Subcutaneous abdominal adipose tissue (tissue), 5 donors: ENCODE results near the gene ALK.

Experiments
- H3K27ac ChIP-seq: one replicate; pipeline ENCODE4 v1.7.0; 2013; ENCODE audit warnings: low read depth, mild to moderate bottlenecking, inconsistent platforms, low read length, moderate library complexity
- H3K27me3 ChIP-seq, 5 donors: one replicate each; pipeline ENCODE4 v1.7.0; 2013; ENCODE audit warnings: low read length in 5 of 5, inconsistent platforms in 1 of 5; ENCODE audit not compliant: control insufficient read depth in 5 of 5, insufficient read depth in 4 of 5
- H3K36me3 ChIP-seq, 5 donors: one replicate each; pipeline ENCODE4 v1.7.0; 2013; ENCODE audit warnings: low read length in 5 of 5; ENCODE audit not compliant: control insufficient read depth in 5 of 5, insufficient read depth in 5 of 5
- H3K4me1 ChIP-seq, 5 donors: one replicate each; pipeline ENCODE4 v1.7.0; 2013; ENCODE audit warnings: low read length in 5 of 5, mild to moderate bottlenecking in 3 of 5, moderate library complexity in 1 of 5; ENCODE audit not compliant: control insufficient read depth in 5 of 5, insufficient read depth in 5 of 5
- H3K4me3 ChIP-seq, 5 donors: one replicate each; pipeline ENCODE4 v1.7.0; 2013; ENCODE audit warnings: low read length in 5 of 5, low read depth in 1 of 5
- H3K9ac ChIP-seq, 5 donors: one replicate each; pipeline ENCODE4 v1.7.0; 2013; ENCODE audit warnings: low read length in 5 of 5, mild to moderate bottlenecking in 4 of 5, moderate library complexity in 3 of 5
- H3K9me3 ChIP-seq, 5 donors: one replicate each; pipeline ENCODE4 v1.7.0; 2013; ENCODE audit warnings: low read length in 5 of 5; ENCODE audit not compliant: control insufficient read depth in 5 of 5
- donor health status: healthy.
- donor health status: healthy.
- donor health status: healthy.
- donor health status: healthy.
- donor health status: healthy.

The ALK gene

GRCh38 chr2:29807082-29807481, 114.3 kb downstream of the ALK start:
- Histone ChIP-seq H3K36me3 (no peaks in the 10 kb centered on the region), H3K9me3 (peaks cover 0 to 5% (median 0%) of the 10 kb centered on the region in 5 donors), H3K4me3 (no peak overlapping the region), H3K27ac (no peak overlapping the region), H3K9ac (no peak overlapping the region), H3K27me3 (peaks cover 0 to 9% (median 3%) of the 10 kb centered on the region in 5 donors), H3K4me1 (no peaks in the 10 kb centered on the region)

- peaks cover 0 to 9% (median 0%) of the 10 kb centered on the region in 5 donors for H3K27me3 ChIP-seq
- no peaks in the 10 kb centered on the region for H3K36me3 ChIP-seq
- no peak overlapping the region for H3K4me3 ChIP-seq
- no peak overlapping the region for H3K9ac ChIP-seq
- H3K4me1 ChIP-seq: no peaks in the 10 kb centered on the region
- peaks cover 0 to 5% (median 0%) of the 10 kb centered on the region in 5 donors for H3K9me3 ChIP-seq
- H3K27ac ChIP-seq: no peak overlapping the region
Observed at GRCh38 chr2:29806461-29806860, 114.9 kb downstream of the ALK start.

DNA sequence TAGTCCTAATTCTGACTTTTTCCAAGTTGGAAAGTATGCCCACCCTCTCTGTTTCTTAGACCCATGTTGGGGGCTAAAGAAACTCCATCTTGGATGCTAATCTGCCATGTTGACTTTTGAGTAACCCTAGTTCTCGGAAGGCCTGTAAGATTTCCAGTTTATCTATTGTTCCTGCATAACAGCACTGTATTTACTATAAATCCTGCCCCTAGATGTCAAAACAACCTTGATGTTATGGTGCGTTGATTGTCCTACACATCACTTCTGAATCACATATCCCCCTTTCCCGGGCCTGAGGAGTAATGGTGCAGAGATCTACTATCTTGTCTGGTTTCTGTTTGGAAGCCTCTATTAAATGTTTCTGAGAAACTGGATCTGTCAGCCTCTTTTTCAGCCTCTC, 116.7 kb downstream of the ALK start:
- peaks cover 0 to 5% (median 0%) of the 10 kb centered on the region in 5 donors for H3K9me3 ChIP-seq
- H3K27ac ChIP-seq: no peak overlapping the region
- H3K4me1 ChIP-seq: no peaks in the 10 kb centered on the region
- H3K4me3 ChIP-seq: no peak overlapping the region
- no peaks in the 10 kb centered on the region for H3K36me3 ChIP-seq
- peaks cover 0 to 4% (median 0%) of the 10 kb centered on the region in 5 donors for H3K27me3 ChIP-seq
- no peak overlapping the region for H3K9ac ChIP-seq

DNA sequence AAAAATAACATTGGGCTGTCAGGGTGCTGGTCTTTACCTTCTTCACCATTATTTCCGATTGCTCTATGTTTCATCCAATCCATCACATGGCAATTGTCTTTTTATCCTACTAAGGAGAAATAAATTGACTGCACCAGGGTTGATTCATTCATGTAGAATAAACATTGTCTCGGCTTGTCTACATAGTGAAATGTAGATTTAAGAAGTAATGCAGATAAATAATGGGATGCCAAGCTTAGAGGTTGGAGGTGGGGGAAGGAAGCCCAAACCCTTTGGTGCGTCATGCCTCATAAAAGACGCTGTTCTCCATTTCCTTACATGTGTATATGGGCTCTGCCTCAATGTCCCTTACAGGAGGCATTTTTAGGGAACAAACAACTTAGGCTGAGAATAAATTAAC, 117.8 kb downstream of the ALK start:
- Histone ChIP-seq H3K9ac (no peak overlapping the region), H3K4me3 (no peak overlapping the region), H3K36me3 (no peaks in the 10 kb centered on the region), H3K4me1 (no peaks in the 10 kb centered on the region), H3K27me3 (peaks cover 0 to 4% (median 0%) of the 10 kb centered on the region in 5 donors), H3K9me3 (peaks cover 0 to 5% (median 0%) of the 10 kb centered on the region in 5 donors), H3K27ac (no peak overlapping the region)

GRCh38 chr2:29802986-29803385, 118.4 kb downstream of the ALK start:
- Histone ChIP-seq H3K9me3 (peaks cover 0 to 5% (median 0%) of the 10 kb centered on the region in 5 donors), H3K27ac (no peak overlapping the region), H3K36me3 (no peaks in the 10 kb centered on the region), H3K4me1 (no peaks in the 10 kb centered on the region), H3K27me3 (peaks cover 0 to 4% (median 0%) of the 10 kb centered on the region in 5 donors), H3K4me3 (no peak overlapping the region), H3K9ac (no peak overlapping the region)

DNA sequence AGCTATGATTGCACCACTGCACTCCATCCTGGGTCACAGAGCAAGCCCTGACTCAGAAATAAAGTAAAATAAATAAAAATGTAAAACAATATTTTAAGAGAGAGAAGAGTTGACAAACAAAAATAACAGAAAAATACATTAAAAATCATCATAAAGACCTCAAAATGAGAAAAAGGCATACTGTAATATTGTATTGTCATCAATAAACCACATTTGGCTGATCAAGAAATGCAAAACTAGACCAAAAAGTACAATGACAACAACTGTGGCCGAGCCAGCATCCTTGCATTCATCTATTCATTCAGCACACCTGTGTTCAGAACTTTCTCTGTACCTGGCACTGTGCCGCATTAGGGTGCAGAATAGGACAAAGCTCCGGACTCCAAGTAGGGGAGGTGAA, 121.8 kb downstream of the ALK start:
- Histone ChIP-seq H3K27ac (no peak overlapping the region), H3K9ac (no peak overlapping the region), H3K4me3 (no peak overlapping the region), H3K4me1 (no peaks in the 10 kb centered on the region), H3K36me3 (no peaks in the 10 kb centered on the region), H3K9me3 (no peaks in the 10 kb centered on the region), H3K27me3 (peaks cover 0 to 4% (median 0%) of the 10 kb centered on the region in 5 donors)

GRCh38 chr2:29797916-29798315, 123.5 kb downstream of the ALK start:
- Histone ChIP-seq H3K9ac (no peak overlapping the region), H3K27ac (no peak overlapping the region), H3K4me3 (no peak overlapping the region), H3K36me3 (no peaks in the 10 kb centered on the region), H3K27me3 (peaks cover 0 to 4% (median 0%) of the 10 kb centered on the region in 5 donors), H3K9me3 (no peaks in the 10 kb centered on the region), H3K4me1 (no peaks in the 10 kb centered on the region)

- Histone ChIP-seq H3K9me3 (no peaks in the 10 kb centered on the region), H3K36me3 (no peaks in the 10 kb centered on the region), H3K27ac (no peak overlapping the region), H3K27me3 (peaks cover 0 to 4% (median 0%) of the 10 kb centered on the region in 5 donors), H3K4me1 (no peaks in the 10 kb centered on the region), H3K9ac (no peak overlapping the region), H3K4me3 (no peak overlapping the region)
Observed at GRCh38 chr2:29796446-29796845, 124.9 kb downstream of the ALK start.

GRCh38 chr2:29789911-29790485, 131.4 kb downstream of the ALK start:
- no peaks in the 10 kb centered on the region for H3K27me3 ChIP-seq
- H3K4me1 ChIP-seq: no peaks in the 10 kb centered on the region

DNA sequence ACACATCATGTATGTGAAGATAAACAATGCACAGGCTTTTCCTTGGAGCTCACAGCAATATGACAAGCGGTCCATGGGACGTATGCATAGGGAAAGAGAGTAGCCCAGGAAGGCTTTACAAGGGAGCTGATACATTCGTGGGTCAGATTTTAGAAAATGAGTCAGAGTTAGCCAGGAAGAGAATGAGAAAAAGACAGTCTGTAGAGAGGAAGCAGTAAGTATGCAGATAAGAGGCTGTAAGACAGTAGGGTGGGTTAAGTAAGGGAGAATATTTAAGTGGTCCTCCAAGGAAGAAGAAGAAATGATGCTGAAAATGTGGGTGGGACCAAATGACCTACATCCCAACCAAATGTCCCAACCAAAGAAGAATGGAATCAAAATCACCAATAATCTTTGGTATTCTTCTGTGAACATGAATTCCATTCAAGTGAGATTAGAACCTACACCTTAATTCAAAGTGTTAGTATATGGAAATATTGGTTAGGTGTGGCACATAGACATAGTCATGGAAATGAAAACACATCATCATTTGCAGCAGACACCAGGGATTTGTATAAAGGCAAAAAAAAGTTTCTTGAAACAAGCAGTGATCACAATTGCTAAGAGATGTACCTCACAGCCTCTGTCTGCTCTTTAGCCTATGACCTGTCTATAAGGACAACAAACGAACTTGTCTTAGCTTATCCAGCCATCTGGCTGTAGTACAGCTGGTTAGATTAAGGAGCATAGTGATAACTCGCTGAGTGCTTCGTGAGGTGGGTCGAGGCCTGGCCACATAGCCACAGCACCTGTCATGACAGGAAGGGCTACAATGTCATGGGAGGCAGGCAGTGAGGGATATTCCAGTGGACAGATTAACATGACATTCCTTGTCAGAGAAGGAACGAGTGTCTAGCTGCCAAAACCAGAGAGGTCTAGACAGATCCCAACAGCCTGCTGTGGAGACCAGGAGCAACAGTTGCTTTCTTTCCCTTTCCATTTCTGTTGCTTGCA, 133.6 kb downstream of the ALK start:
- Histone ChIP-seq H3K4me3 (no peak overlapping the region), H3K27ac (no peak overlapping the region), H3K27me3 (no peaks in the 10 kb centered on the region)

More at GRCh38 chr2:29789911-29790485, 131.4 kb downstream of the ALK start:
- Histone ChIP-seq H3K36me3 (no peaks in the 10 kb centered on the region), H3K27ac (no peak overlapping the region), H3K9me3 (no peaks in the 10 kb centered on the region), H3K4me3 (no peak overlapping the region), H3K9ac (no peak overlapping the region)

More for the DNA sequence above, 133.6 kb downstream of the ALK start:
- H3K9ac ChIP-seq: no peak overlapping the region
- H3K4me1 ChIP-seq: no peaks in the 10 kb centered on the region
- H3K36me3 ChIP-seq: no peaks in the 10 kb centered on the region
- no peaks in the 10 kb centered on the region for H3K9me3 ChIP-seq
